ENCODE measurements around the gene RMND5A. TPM values are rescaled to one million over a fixed set of nuclear protein-coding genes. Genes with fewer than 3 reads are reported as not detected.

RMND5A gene
- polyA plus RNA-seq, 1 of the 3 experiments (the other 2 are of a cell fraction) = 4.3 TPM

GRCh38 chr2:86789687-86790133 is 69.6 kb downstream of the RMND5A start:
- H3K36me3 ChIP-seq (replicated peaks in 1 of 2; ENCODE audit: control insufficient read depth in 1 of 2, insufficient read depth in 2 of 2, low read length in 1 of 2) = no peaks in the 10 kb centered on the region
- 0% methylated on average over 2 of the region's 40 CpGs for WGBS (ENCODE audit: low lambda C conversion rate)
- no peak overlapping the region for H3K9ac ChIP-seq
- no peaks in the 10 kb centered on the region for H3K79me2 ChIP-seq (ENCODE audit: insufficient read depth)
- H3K27ac ChIP-seq (ENCODE audit: low read depth in 2 of 2, low read length in 1 of 2) = no peak overlapping the region
- DNase-seq = peak; percentile 62
- H2AFZ ChIP-seq (ENCODE audit: low read depth) = no peak overlapping the region
- ChIA-PET CTCF (interaction anchor here (2.3 kb wide), 1 partner anchor 19 kb away, joined by 11 read pairs; no protein-coding TSS in a partner anchor), POLR2A (no interaction called here)
- peaks cover 39% of the 10 kb centered on the region for H3K27me3 ChIP-seq (ENCODE audit: insufficient read depth)
- no peaks in the 10 kb centered on the region for H3K9me3 ChIP-seq
- no peak overlapping the region; a peak in 1 of 4 replicates for H3K4me3 ChIP-seq (ENCODE audit: low read depth in 2 of 2, low read length in 1 of 2)
- H3K9me2 ChIP-seq = no peaks in the 10 kb centered on the region
- no peaks in the 10 kb centered on the region for H3F3A ChIP-seq (replicated peaks; ENCODE audit: insufficient read depth)
- TF ChIP-seq JUND (IDR thresholded peaks at IDR 0.05) = no peak
- no peak for TF ChIP-seq SIN3A (IDR thresholded peaks at IDR 0.05; ENCODE audit: borderline replicate concordance, low read depth, low read length)
- TF ChIP-seq EP300 (IDR thresholded peaks at IDR 0.05; ENCODE audit: borderline replicate concordance in 1 of 2, low read depth in 1 of 2, low read length in 1 of 2) = no peak
- TF ChIP-seq RCOR1 (IDR thresholded peaks at IDR 0.05; ENCODE audit: low read length) = no peak
- no peak for TF ChIP-seq POLR2AphosphoS5 (IDR thresholded peaks at IDR 0.05; ENCODE audit: low read depth, low read length)
- no peak for TF ChIP-seq RAD21 (IDR thresholded peaks at IDR 0.05; ENCODE audit: low read length)
- no peak for TF ChIP-seq USF1 (IDR thresholded peaks at IDR 0.05; ENCODE audit: borderline replicate concordance, low read depth)
- no peak for TF ChIP-seq ELF1 (IDR thresholded peaks at IDR 0.05)
- TF ChIP-seq FOXM1 (IDR thresholded peaks at IDR 0.05; ENCODE audit: low read depth) = no peak
- no peak overlapping the region for H3K4me2 ChIP-seq
- no peaks in the 10 kb centered on the region for H4K20me1 ChIP-seq (ENCODE audit: insufficient read depth)
- H3K4me1 ChIP-seq (ENCODE audit: control insufficient read depth in 1 of 2, insufficient read depth in 2 of 2, low read depth in 1 of 2, low read length in 1 of 2) = peaks cover 0 to 5% of the 10 kb centered on the region in 2 experiments; a peak in 1 of 4 replicates

- peaks cover 0 to 5% of the 10 kb centered on the region in 2 experiments; a peak in 1 of 4 replicates for H3K4me1 ChIP-seq (ENCODE audit: control insufficient read depth in 1 of 2, insufficient read depth in 2 of 2, low read depth in 1 of 2, low read length in 1 of 2)
- TF ChIP-seq YY1 (IDR thresholded peaks at IDR 0.05; ENCODE audit: low read depth) (no peak), IRF3 (IDR thresholded peaks at IDR 0.05; ENCODE audit: low read depth, low read length) (no peak), TCF12 (IDR thresholded peaks at IDR 0.05) (no peak), PBX3 (IDR thresholded peaks at IDR 0.05) (no peak), EP300 (IDR thresholded peaks at IDR 0.05; ENCODE audit: borderline replicate concordance in 1 of 2, low read depth in 1 of 2, low read length in 1 of 2) (no peak), CHD2 (IDR thresholded peaks at IDR 0.05; ENCODE audit: low read length, partially characterized antibody) (no peak), MEF2A (IDR thresholded peaks at IDR 0.05; ENCODE audit: borderline replicate concordance, low read depth) (no peak), NFIC (IDR thresholded peaks at IDR 0.05; ENCODE audit: borderline replicate concordance) (no peak), MXI1 (IDR thresholded peaks at IDR 0.05; ENCODE audit: low read depth, low read length) (no peak), TEAD4 (IDR thresholded peaks at IDR 0.05; ENCODE audit: borderline replicate concordance, insufficient read depth) (no peak)
- DNase-seq = no peak
- H3F3A ChIP-seq (replicated peaks; ENCODE audit: insufficient read depth) = no peaks in the 10 kb centered on the region
- H4K20me1 ChIP-seq (ENCODE audit: insufficient read depth) = no peaks in the 10 kb centered on the region
- H2AFZ ChIP-seq (ENCODE audit: low read depth) = no peak overlapping the region
- H3K27ac ChIP-seq (ENCODE audit: low read depth in 2 of 2, low read length in 1 of 2) = no peak overlapping the region
- H3K9me2 ChIP-seq = no peaks in the 10 kb centered on the region
- ChIA-PET CTCF (interaction anchor here (2.3 kb wide), 1 partner anchor 18 kb away, joined by 11 read pairs; no protein-coding TSS in a partner anchor), POLR2A (no interaction called here)
- H3K9ac ChIP-seq = no peak overlapping the region
- no peaks in the 10 kb centered on the region for H3K79me2 ChIP-seq (ENCODE audit: insufficient read depth)
- no peak overlapping the region for H3K4me2 ChIP-seq
- H3K36me3 ChIP-seq (replicated peaks in 1 of 2; ENCODE audit: control insufficient read depth in 1 of 2, insufficient read depth in 2 of 2, low read length in 1 of 2) = no peaks in the 10 kb centered on the region
- 31% methylated on average over 16 of the region's 40 CpGs for WGBS (ENCODE audit: low lambda C conversion rate)
- peak overlapping the region in 1 of 2 experiments; percentile 10; a peak in 1 of 4 replicates for H3K4me3 ChIP-seq (ENCODE audit: low read depth in 2 of 2, low read length in 1 of 2)
- H3K27me3 ChIP-seq (ENCODE audit: insufficient read depth) = peaks cover 39% of the 10 kb centered on the region
- no peaks in the 10 kb centered on the region for H3K9me3 ChIP-seq
These were observed 70.1 kb downstream of the RMND5A start for GRCh38 chr2:86790134-86790675.
